Endothelial cell of umbilical vein (primary cell): ENCODE measurements around the gene FMC1. TPM values are rescaled to one million over a fixed set of nuclear protein-coding genes. Genes with fewer than 3 reads are reported as not detected.

Experiments used
- BruUV-seq: library from RNA; stranded (reverse); fragments of 400-500 nt; replicated peaks from 2 replicates; lab custom pipeline; 2021; lab: Mats Ljungman, UMichigan
- CTCF ChIA-PET: fragments of 300-600, 350-600 bp; sonication (Branson Sonifier 250); formaldehyde crosslinking; loops from one replicate; lab custom pipeline; 2021; ENCODE audit warnings: antibody characterized with exemption, inconsistent platforms; lab: Charles Lee
- POLR2A ChIA-PET: fragments of 300-600, 350-600 bp; sonication (Branson Sonifier 250); formaldehyde crosslinking; loops from one replicate; lab custom pipeline; 2021; ENCODE audit warnings: antibody characterized with exemption, inconsistent platforms; lab: Charles Lee
- DNase-seq: peaks from one replicate; pipeline ENCODE4 v3.0.0-alpha.2; 2011; ENCODE audit warnings: low read depth, low spot score
- FAIRE-seq: peaks from 2 replicates; lab custom pipeline; 2011; peaks lifted over from hg19 to GRCh38; lab: Jason Lieb, UNC
- H2AFZ ChIP-seq: 2 replicates; pipeline ENCODE4 v1.6.0; 2012; ENCODE audit warnings: low read depth, low read length, control low read depth, inconsistent platforms
- H3K27ac ChIP-seq: 2 replicates; pipeline ENCODE4 v1.5.1; 2011; ENCODE audit warnings: low read depth, mild to moderate bottlenecking, control low read depth, low read length, moderate library complexity; ENCODE audit not compliant: insufficient read depth
- H3K27me3 ChIP-seq, 2 experiments: 2 replicates each; pipeline versions ENCODE4 v1.6.0 to v1.6.1; 2011; ENCODE audit warnings: low read length in 2 of 2, mixed read lengths in 1 of 2; ENCODE audit not compliant: control insufficient read depth in 2 of 2, insufficient read depth in 2 of 2
- H3K36me3 ChIP-seq, 2 experiments: 2 replicates in 1 of 2; 3 replicates in 1 of 2; pipeline ENCODE4 v1.5.1; 2011; ENCODE audit warnings: low read length in 2 of 2, mild to moderate bottlenecking in 1 of 2, moderate library complexity in 1 of 2; ENCODE audit not compliant: control insufficient read depth in 2 of 2, insufficient read depth in 2 of 2; ENCODE audit errors: extremely low read depth in 1 of 2
- H3K4me1 ChIP-seq: 3 replicates; pipeline ENCODE4 v1.5.1; 2011; ENCODE audit warnings: mild to moderate bottlenecking, low read length; ENCODE audit not compliant: control insufficient read depth, insufficient read depth; ENCODE audit errors: extremely low read depth
- H3K4me2 ChIP-seq: 2 replicates; pipeline ENCODE4 v1.6.1; 2011; ENCODE audit warnings: low read length, control low read depth, mixed read lengths; ENCODE audit not compliant: insufficient read depth
- H3K4me3 ChIP-seq, 3 experiments: fragments of 200-600 bp in 1 of 3; sonication (generic), shearing (Covaris generic) in 1 of 3; replicated peaks in 1 of 3; 2 replicates each; pipeline ENCODE4 v1.5.1; 2011 to 2016; ENCODE audit warnings: control low read depth in 3 of 3, low read length in 3 of 3, mild to moderate bottlenecking in 2 of 3, inconsistent platforms in 1 of 3, low read depth in 1 of 3, moderate library complexity in 1 of 3; ENCODE audit not compliant: insufficient read depth in 1 of 3
- H3K79me2 ChIP-seq: 2 replicates; pipeline ENCODE4 v1.6.0; 2012; ENCODE audit warnings: low read length, inconsistent platforms; ENCODE audit not compliant: control insufficient read depth, insufficient read depth
- H3K9ac ChIP-seq: replicated peaks from 2 replicates; pipeline ENCODE3; 2011; ENCODE audit warnings: low read length, control low read depth; ENCODE audit not compliant: insufficient read depth; ENCODE audit errors: extremely low read depth
- H3K9me1 ChIP-seq: replicated peaks from 3 replicates; pipeline ENCODE4 v1.6.0; 2011; ENCODE audit warnings: mild to moderate bottlenecking, low read length; ENCODE audit not compliant: control insufficient read depth, insufficient read depth; ENCODE audit errors: extremely low read depth
- H3K9me3 ChIP-seq: replicated peaks from 2 replicates; pipeline ENCODE4 v1.5.1; 2012; ENCODE audit warnings: low read length, inconsistent platforms; ENCODE audit not compliant: control insufficient read depth, insufficient read depth
- H4K20me1 ChIP-seq: replicated peaks from 2 replicates; pipeline ENCODE3; 2011; ENCODE audit warnings: mild to moderate bottlenecking, low read length; ENCODE audit not compliant: control insufficient read depth, insufficient read depth; ENCODE audit errors: extremely low read depth
- EZH2 ChIP-seq: IDR thresholded peaks from 2 replicates; pipeline ENCODE4 v1.6.1; 2012; ENCODE audit warnings: borderline replicate concordance, low read depth, mild to moderate bottlenecking, moderate library complexity, low read length, inconsistent platforms; ENCODE audit not compliant: severe bottlenecking
- FOS ChIP-seq: IDR thresholded peaks from 2 replicates; pipeline ENCODE4 v1.6.1; 2011; ENCODE audit warnings: mild to moderate bottlenecking, low read length, moderate library complexity, borderline replicate concordance; ENCODE audit not compliant: insufficient read depth
- GATA2 ChIP-seq: IDR thresholded peaks from 2 replicates; pipeline ENCODE4 v1.7.0; 2011; ENCODE audit warnings: low read depth, mild to moderate bottlenecking, moderate library complexity, mixed read lengths, low read length; ENCODE audit not compliant: insufficient read length, insufficient read depth
- JUN ChIP-seq: IDR thresholded peaks from 2 replicates; pipeline ENCODE4 v1.6.1; 2011; ENCODE audit warnings: borderline replicate concordance, low read depth; ENCODE audit not compliant: insufficient read length, insufficient read depth
- MYC ChIP-seq: IDR thresholded peaks from one replicate; pipeline ENCODE4 v1.6.1; 2011; ENCODE audit warnings: mild to moderate bottlenecking, low read depth, low read length
- POLR2A ChIP-seq: IDR thresholded peaks from 2 replicates; pipeline ENCODE4 v1.6.1; 2012; ENCODE audit warnings: low read depth, mild to moderate bottlenecking, control low read depth, low read length
- POLR2AphosphoS5 ChIP-seq: IDR thresholded peaks from 2 replicates; pipeline ENCODE4 v1.6.1; 2012; ENCODE audit warnings: low read depth, mild to moderate bottlenecking, control low read depth, low read length, moderate library complexity; ENCODE audit not compliant: insufficient read depth
- dilution Hi-C: fragments of 300-500 bp; cut with MboI; formaldehyde crosslinking; loops from one replicate; pipeline ENCODE4 v1.15.0; 2019; ENCODE audit warnings: low sequenced_read_pairs; ENCODE audit not compliant: extremely low pct_ligation_motif_present
- intact Hi-C: fragments of 100-400 bp; cut with micrococcal nuclease; formaldehyde crosslinking; loops from one replicate; pipeline ENCODE4 v1.10.0; 2022
- polyA plus RNA-seq, 4 experiments: library from polyadenylated mRNA; depleted of rRNA in 3 of 4; stranded (reverse) in 3 of 4; unstranded in 1 of 4; fragments of >200 nt; gene quantifications; 2 replicates each; pipeline versions ENCODE4 v1.2.1 to v1.2.3, GENCODE V29; 2011 to 2012; ENCODE audit warnings: missing spikeins in 1 of 4
- total RNA-seq: library from RNA; stranded (reverse); gene quantifications from 2 replicates; pipeline ENCODE4 v1.2.3, GENCODE V29; 2021
- TF ChIP-seq, protein P1 (sequence below): IDR thresholded peaks from 2 replicates; pipeline ENCODE4 v1.6.1; 2011; ENCODE audit not compliant: insufficient read depth, insufficient read length
- TF ChIP-seq, protein P2 (sequence below), 2 donors: IDR thresholded peaks; 1 replicate in 1 of 2; 2 replicates in 1 of 2; pipeline ENCODE4 v1.5.1; 2011; ENCODE audit warnings: low read length in 2 of 2, mild to moderate bottlenecking in 2 of 2, moderate library complexity in 2 of 2, control low read depth in 1 of 2, inconsistent platforms in 1 of 2, low read depth in 1 of 2; ENCODE audit not compliant: insufficient read depth in 1 of 2; ENCODE audit errors: extremely low read depth in 1 of 2

Gene FMC1
- total and polyA plus RNA-seq, 2 donors (not counting 3 experiments of a cell fraction or from before 2014, with no cell fraction given), result 10.7 to 23.5 TPM

DNA sequence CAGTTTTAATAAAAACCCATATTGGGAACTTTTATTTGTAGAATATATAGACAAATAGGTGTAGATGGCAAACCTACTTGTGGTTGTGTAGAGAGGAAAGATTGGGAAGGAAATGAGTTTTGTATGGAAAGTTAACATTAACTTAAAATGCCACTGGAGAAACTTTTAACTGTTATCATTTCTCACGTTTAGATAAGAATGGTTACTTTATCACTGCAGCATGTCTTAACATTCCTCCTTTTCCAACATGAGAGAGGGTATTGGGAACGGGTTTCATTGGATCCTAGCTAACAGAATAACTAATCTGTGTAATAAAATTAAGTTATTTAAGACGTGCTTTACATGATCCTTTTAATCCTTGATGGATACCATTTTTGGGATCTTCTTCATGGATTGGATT, 20.4 kb downstream of the FMC1 start:
- CTCF ChIA-PET, result no interaction called here

More for the DNA sequence above, 20.4 kb downstream of the FMC1 start:
- H3K79me2 ChIP-seq, result peaks cover 62% of the 10 kb centered on the region
- H3K4me2 ChIP-seq, result peak overlapping the region; percentile 99
- POLR2A ChIA-PET, result no interaction called here
- H3K4me3 ChIP-seq, result peak overlapping the region; percentile 82 to 97 (median 95)
- no peak for TF ChIP-seq MYC
- TF ChIP-seq, protein P1, sequence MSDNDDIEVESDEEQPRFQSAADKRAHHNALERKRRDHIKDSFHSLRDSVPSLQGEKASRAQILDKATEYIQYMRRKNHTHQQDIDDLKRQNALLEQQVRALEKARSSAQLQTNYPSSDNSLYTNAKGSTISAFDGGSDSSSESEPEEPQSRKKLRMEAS, result no peak
- TF ChIP-seq JUN, result no peak
- TF ChIP-seq POLR2A, result no peak
- no peak for TF ChIP-seq POLR2AphosphoS5
- TF ChIP-seq, protein P2, sequence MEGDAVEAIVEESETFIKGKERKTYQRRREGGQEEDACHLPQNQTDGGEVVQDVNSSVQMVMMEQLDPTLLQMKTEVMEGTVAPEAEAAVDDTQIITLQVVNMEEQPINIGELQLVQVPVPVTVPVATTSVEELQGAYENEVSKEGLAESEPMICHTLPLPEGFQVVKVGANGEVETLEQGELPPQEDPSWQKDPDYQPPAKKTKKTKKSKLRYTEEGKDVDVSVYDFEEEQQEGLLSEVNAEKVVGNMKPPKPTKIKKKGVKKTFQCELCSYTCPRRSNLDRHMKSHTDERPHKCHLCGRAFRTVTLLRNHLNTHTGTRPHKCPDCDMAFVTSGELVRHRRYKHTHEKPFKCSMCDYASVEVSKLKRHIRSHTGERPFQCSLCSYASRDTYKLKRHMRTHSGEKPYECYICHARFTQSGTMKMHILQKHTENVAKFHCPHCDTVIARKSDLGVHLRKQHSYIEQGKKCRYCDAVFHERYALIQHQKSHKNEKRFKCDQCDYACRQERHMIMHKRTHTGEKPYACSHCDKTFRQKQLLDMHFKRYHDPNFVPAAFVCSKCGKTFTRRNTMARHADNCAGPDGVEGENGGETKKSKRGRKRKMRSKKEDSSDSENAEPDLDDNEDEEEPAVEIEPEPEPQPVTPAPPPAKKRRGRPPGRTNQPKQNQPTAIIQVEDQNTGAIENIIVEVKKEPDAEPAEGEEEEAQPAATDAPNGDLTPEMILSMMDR (IDR thresholded peaks at IDR 0.05; ENCODE audit: extremely low read depth in 1 of 2, insufficient read depth in 1 of 2, low read depth in 1 of 2, low read length in 2 of 2), result no peak
- TF ChIP-seq EZH2, result no peak
- TF ChIP-seq FOS, result no peak
- TF ChIP-seq GATA2, result no peak
- H2AFZ ChIP-seq, result no peak overlapping the region
- intact Hi-C loops (loop anchor here (10.0 kb wide), 1 partner anchor 683 kb away; no protein-coding TSS in a partner anchor), dilution Hi-C loops (no loop called here)
- DNase-seq, result peak; percentile 18
- peaks cover under 1% of the 10 kb centered on the region for H3K9me1 ChIP-seq
- no peaks in the 10 kb centered on the region for H3K27me3 ChIP-seq
- H3K36me3 ChIP-seq, result peaks cover 4 to 6% of the 10 kb centered on the region in 2 experiments
- H4K20me1 ChIP-seq, result peaks cover 3% of the 10 kb centered on the region
- peak overlapping the region; percentile 98 for H3K27ac ChIP-seq
- peaks cover 21% of the 10 kb centered on the region for H3K4me1 ChIP-seq
- BruUV-seq, result no TSS peak
- H3K9ac ChIP-seq, result peak overlapping the region; percentile 99
- FAIRE-seq, result no peak
- no peaks in the 10 kb centered on the region for H3K9me3 ChIP-seq
